Skeletal muscle satellite cell (primary cell): ENCODE data around the gene RBP2.

Experiments
- H3K27me3 ChIP-seq: 2 replicates; pipeline ENCODE4 v1.7.0; 2013; ENCODE audit warnings: low read length; ENCODE audit not compliant: control insufficient read depth, insufficient read depth
- H3K36me3 ChIP-seq: 2 replicates; pipeline ENCODE4 v1.7.0; 2013; ENCODE audit warnings: mild to moderate bottlenecking, control low read depth, low read length; ENCODE audit not compliant: insufficient read depth
- H3K4me1 ChIP-seq: 2 replicates; pipeline ENCODE4 v1.7.0; 2013; ENCODE audit warnings: low read length; ENCODE audit not compliant: control insufficient read depth, insufficient read depth
- H3K4me2 ChIP-seq: 2 replicates; pipeline ENCODE4 v1.7.0; 2013; ENCODE audit warnings: mild to moderate bottlenecking, low read length
- H3K4me3 ChIP-seq: 2 replicates; pipeline ENCODE4 v1.7.0; 2013; ENCODE audit warnings: low read length
- H3K9ac ChIP-seq: 2 replicates; pipeline ENCODE4 v1.7.0; 2013; ENCODE audit warnings: mild to moderate bottlenecking, low read depth, low read length, moderate library complexity
- H3K9me3 ChIP-seq: replicated peaks from 2 replicates; pipeline ENCODE4 v1.7.0; 2013; ENCODE audit warnings: mild to moderate bottlenecking, control low read depth, low read length

The RBP2 gene

DNA sequence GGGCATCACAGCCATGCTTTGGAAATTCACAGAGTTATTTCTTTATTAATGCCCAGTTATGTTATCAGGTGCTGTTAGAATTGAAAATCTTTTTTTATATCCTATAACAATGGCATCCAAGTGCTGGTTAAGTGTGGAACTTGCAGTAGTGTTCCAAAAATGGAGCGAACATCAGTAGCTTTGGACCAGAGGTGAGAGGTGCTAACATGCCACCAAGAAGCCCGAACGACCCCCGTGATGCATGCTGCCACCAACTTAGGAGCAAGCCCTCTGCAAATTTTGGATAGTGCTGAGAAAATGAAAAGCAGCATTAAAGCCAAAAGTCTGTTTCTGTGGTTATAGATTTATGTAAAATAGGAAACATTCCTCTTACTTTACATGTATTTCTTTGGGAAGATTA, 38.4 kb upstream of the RBP2 start:
- H3K4me1 ChIP-seq = no peaks in the 10 kb centered on the region
- H3K4me2 ChIP-seq = no peak overlapping the region
- no peak overlapping the region for H3K9ac ChIP-seq
- no peaks in the 10 kb centered on the region for H3K9me3 ChIP-seq
- no peak overlapping the region for H3K4me3 ChIP-seq
- H3K36me3 ChIP-seq = no peaks in the 10 kb centered on the region
- H3K27me3 ChIP-seq = no peaks in the 10 kb centered on the region

DNA sequence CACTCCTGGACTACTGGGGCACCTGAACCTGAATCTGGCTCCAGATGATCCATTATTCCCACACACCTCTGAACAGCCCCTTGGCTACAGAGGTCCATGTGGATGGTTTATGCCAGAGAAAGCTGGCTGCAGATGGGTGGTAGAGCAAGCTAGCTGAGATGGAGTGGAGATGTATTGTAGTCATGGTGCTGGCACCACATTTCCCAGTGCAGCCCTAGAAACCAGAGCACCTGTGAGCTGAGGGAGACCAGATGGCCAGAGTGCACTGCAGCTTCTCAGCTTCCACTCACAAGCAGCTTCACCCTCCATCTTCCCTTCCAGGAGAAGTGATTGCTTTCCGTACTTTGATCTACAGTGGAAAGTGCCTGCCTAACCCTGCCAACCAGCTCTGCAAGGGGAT, 33.3 kb upstream of the RBP2 start:
- no peak overlapping the region for H3K4me2 ChIP-seq
- H3K9ac ChIP-seq = no peak overlapping the region
- H3K4me3 ChIP-seq = no peak overlapping the region
- H3K4me1 ChIP-seq = no peaks in the 10 kb centered on the region
- H3K9me3 ChIP-seq = no peaks in the 10 kb centered on the region
- no peaks in the 10 kb centered on the region for H3K27me3 ChIP-seq
- no peaks in the 10 kb centered on the region for H3K36me3 ChIP-seq

DNA sequence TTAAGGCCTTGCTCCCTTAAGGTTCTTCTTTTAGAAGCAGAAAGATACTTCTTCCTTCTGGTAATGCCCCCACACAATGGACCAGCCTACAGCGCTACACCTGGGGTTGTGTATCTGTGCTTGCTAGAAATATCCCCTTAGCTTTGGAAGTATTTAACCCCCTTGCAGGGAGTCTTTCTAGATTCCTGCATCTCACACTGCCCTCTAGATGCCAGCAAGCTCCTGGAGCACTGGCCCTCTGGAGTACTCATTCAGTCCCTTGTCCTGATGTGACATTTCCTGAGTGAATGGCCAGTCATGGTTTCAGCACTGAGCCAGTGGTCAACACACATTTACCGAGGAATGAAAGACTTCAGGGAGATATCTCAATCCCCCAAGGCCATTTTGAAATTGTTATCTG, 30.4 kb upstream of the RBP2 start:
- Histone ChIP-seq H3K9ac (no peak overlapping the region), H3K4me3 (no peak overlapping the region), H3K4me2 (no peak overlapping the region), H3K9me3 (no peaks in the 10 kb centered on the region), H3K27me3 (no peaks in the 10 kb centered on the region), H3K4me1 (no peaks in the 10 kb centered on the region), H3K36me3 (no peaks in the 10 kb centered on the region)

DNA sequence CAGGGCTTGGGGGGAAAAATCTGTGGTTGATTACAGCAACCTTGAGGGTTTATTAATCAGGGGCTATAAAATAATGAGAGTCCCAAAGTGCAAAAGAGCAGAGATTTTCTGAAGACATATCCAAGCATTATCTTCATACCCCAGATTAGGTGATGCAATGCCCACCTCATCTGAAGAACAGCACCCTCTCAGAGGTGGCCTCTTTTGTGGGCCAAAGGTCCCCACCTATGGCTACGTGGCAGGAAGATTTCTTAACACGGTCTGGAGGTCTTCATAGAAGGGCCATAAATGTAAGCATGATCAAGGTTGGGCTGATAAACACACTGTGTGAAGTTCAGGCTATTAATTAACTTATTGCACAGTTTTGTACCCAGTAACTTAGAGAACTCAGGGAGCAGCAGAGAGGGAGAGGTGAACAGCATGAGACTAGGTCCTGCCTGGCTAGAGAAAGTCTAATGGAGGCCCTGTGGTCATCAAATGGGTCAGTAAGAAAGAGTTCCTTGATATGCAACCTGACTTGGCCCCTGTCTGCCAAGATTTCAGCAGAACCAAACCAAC, 29.6 kb upstream of the RBP2 start:
- no peak overlapping the region for H3K4me2 ChIP-seq
- no peaks in the 10 kb centered on the region for H3K9me3 ChIP-seq
- no peaks in the 10 kb centered on the region for H3K27me3 ChIP-seq
- H3K9ac ChIP-seq = no peak overlapping the region
- no peaks in the 10 kb centered on the region for H3K36me3 ChIP-seq
- H3K4me1 ChIP-seq = no peaks in the 10 kb centered on the region
- no peak overlapping the region for H3K4me3 ChIP-seq

DNA sequence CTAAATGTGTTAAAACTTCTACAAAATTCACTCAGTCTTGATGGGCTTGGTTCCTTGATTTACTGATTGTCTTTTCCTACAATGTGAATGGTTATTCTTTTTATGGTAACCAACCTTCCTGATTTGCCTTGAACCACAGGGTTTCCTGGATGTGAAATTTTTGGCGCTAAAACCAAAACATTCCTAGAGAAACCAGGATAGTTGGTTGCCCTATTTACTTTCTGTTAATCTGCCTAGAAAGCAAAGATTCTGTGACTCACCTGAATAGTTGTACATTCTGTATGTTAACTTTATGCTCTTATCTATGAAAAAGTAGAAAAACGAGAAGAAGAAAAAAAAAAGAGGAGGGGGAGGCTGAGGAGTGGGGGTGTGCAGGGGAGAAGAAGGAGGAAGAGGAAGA, 23.2 kb upstream of the RBP2 start:
- Histone ChIP-seq H3K27me3 (no peaks in the 10 kb centered on the region), H3K4me2 (no peak overlapping the region), H3K4me3 (no peak overlapping the region), H3K36me3 (no peaks in the 10 kb centered on the region), H3K9me3 (no peaks in the 10 kb centered on the region), H3K4me1 (no peaks in the 10 kb centered on the region), H3K9ac (no peak overlapping the region)

DNA sequence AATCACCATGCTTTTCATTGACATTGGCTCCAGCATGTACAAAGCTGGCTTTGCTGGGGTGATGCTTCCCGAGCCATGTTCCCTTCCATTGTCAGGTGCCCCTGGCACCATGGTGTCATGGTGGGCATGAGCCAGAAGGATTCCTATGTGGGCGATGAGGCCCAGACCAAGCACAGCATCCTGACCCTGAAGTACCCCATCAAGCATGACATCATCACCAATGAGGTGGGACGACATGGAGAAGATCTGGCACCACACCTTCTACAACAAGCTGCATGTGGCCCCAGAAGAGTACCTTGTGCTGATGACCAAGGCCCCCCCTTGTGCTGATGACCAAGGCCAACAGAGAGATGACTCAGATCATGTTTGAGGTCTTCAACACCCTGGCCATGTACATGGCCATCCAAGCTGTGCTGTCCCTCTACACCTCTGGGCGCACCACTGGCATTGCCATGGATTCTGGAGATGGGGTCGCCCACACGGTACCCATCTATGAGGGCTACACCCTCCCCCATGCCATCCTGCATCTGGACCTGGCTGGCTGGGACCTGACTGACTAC, 17.6 kb upstream of the RBP2 start:
- Histone ChIP-seq H3K36me3 (no peaks in the 10 kb centered on the region), H3K4me3 (no peak overlapping the region), H3K27me3 (no peaks in the 10 kb centered on the region), H3K4me1 (no peaks in the 10 kb centered on the region), H3K4me2 (no peak overlapping the region), H3K9me3 (no peaks in the 10 kb centered on the region), H3K9ac (no peak overlapping the region)

DNA sequence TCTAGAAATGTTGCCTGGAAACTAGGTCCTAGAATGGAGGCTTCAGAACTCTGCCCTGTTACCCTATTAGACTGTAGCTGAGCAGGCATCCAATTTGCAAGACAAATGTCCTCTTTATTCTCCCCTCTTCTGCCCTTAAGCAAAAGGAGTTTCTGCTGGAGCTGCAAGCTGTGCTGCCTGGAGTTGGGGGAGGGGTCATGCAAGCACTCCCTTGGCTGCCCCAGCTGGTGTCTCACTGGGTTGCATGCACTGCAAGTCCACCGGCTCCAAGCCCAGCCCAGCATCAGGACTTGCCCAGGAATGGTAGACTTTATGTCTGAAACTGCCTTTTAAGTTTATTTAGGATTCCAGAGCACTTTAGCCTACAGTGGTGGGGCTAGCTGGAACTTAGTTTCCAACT, 15.7 kb upstream of the RBP2 start:
- Histone ChIP-seq H3K9ac (no peak overlapping the region), H3K4me1 (no peaks in the 10 kb centered on the region), H3K4me2 (no peak overlapping the region), H3K9me3 (no peaks in the 10 kb centered on the region), H3K36me3 (no peaks in the 10 kb centered on the region), H3K4me3 (no peak overlapping the region), H3K27me3 (no peaks in the 10 kb centered on the region)

DNA sequence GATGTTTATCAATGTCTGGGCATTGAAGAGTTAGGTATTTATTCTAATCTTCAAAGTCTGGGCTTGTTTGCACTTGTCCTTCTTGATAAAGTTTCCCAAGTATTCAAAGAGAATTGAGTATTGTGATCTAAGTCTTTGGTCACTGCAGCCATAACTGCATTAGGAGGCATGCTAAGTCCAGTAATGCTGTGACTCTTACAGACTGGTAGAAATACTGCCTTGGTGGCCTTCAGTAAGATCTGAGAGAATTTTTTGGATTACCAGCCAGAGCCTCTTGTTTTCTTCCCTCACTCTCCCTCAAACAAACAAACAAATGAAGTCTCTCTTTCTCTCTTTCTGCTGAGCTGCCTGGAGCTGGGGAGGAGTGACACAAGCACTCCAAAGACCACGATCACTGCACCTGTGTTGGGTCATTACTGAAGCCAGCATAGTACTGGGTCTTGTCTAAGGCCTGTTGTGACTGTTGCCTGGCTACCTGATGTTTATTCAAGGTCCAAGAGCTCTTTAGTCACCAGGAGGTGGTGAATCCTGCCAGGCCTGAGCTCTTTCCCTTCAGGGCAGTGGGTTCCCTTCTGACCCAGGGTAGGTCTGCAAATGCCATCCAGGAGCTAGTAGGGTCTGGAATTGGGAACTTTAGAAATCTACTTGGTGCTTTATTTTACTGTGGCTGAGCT, 14.8 kb upstream of the RBP2 start:
- Histone ChIP-seq H3K4me1 (no peaks in the 10 kb centered on the region), H3K4me2 (no peak overlapping the region), H3K9ac (no peak overlapping the region), H3K27me3 (no peaks in the 10 kb centered on the region), H3K9me3 (no peaks in the 10 kb centered on the region), H3K4me3 (no peak overlapping the region), H3K36me3 (no peaks in the 10 kb centered on the region)

DNA sequence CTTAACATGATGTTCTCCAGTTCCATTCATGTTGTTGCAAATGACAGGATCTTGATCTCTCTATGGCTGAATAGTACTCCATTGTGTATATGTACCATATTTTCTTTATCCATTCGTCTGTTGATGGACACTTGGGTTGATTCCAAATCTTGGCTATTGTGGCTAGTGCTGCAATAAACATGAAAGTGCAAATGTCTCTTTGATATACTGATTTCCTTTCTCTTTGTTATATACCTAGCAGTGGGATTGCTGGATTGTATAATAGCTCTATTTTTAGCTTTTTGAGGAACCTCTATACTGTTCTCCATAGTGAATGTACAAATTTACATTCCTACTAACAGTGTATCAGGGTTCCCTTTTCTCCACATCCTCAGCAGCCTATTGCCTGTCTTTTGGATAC, 5.9 kb upstream of the RBP2 start:
- H3K4me3 ChIP-seq = no peak overlapping the region

DNA sequence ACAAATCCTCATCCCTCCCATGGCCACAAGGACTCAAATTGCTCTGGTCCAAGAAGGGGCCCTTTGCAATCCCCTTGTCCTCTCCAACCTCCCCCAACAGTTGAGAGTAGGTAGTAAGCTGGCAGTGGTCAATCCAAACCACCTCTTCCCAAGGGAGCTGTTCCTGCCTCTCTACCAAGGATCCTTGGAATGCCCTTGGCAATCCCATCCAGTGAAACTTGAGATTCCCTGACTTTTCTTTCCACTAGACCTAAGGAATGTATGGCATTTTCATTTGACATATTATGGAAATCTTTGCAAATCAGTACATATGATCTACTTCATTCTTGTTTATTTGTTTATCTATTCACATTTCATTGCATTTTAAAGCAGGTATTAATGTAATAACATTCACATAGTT, 4.8 kb upstream of the RBP2 start:
- H3K4me2 ChIP-seq = no peak overlapping the region
- H3K9me3 ChIP-seq = no peaks in the 10 kb centered on the region
- H3K4me1 ChIP-seq = no peaks in the 10 kb centered on the region
- no peaks in the 10 kb centered on the region for H3K36me3 ChIP-seq
- H3K27me3 ChIP-seq = no peaks in the 10 kb centered on the region
- no peak overlapping the region for H3K4me3 ChIP-seq
- no peak overlapping the region for H3K9ac ChIP-seq

More for the DNA sequence above, 5.9 kb upstream of the RBP2 start:
- Histone ChIP-seq H3K4me1 (no peaks in the 10 kb centered on the region), H3K27me3 (no peaks in the 10 kb centered on the region), H3K9ac (no peak overlapping the region), H3K9me3 (no peaks in the 10 kb centered on the region), H3K36me3 (no peaks in the 10 kb centered on the region), H3K4me2 (no peak overlapping the region)

DNA sequence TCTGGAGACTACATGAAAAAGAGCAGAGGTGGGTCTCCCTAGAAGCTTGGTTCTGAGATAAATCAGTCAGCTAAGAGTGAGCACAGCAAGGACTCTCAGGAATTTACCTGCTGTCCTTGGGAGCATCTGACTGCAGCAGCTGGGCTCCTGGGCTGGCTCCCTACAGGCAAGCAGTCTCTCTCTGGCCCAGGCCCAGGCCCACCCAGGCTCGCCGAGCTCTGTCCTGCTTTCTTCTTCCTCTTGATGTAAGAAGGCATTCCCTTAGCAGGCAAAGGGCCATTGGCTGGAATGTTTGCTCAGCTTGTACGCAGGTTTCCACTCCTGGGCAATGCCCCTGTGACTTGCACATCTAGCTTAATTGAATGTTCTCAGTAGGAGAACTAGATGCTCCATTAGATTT, 4.3 kb upstream of the RBP2 start:
- Histone ChIP-seq H3K4me2 (no peak overlapping the region), H3K4me1 (no peaks in the 10 kb centered on the region), H3K4me3 (no peak overlapping the region), H3K36me3 (no peaks in the 10 kb centered on the region), H3K9ac (no peak overlapping the region), H3K27me3 (no peaks in the 10 kb centered on the region), H3K9me3 (no peaks in the 10 kb centered on the region)
